ENCODE measurements around the gene EID2B.

GRCh38 chr19:39506598-39506943 lies 26.1 kb downstream of the EID2B start:
- TF ChIP-seq CTCF (conservative IDR thresholded peaks at IDR 0.05; ENCODE audit: low read length) (no peak), EZH2phosphoT487 (IDR thresholded peaks at IDR 0.05; ENCODE audit: borderline replicate concordance) (no peak)
